ENCODE data around the gene MAP3K9. TPM values are rescaled to one million over a fixed set of nuclear protein-coding genes. Genes with fewer than 3 reads are reported as not detected.

Gene MAP3K9
- total and polyA plus RNA-seq, 2 experiments from 2014 or later = 4.4 to 9.2 TPM

GRCh38 chr14:70823281-70823680 is 14.0 kb upstream of the MAP3K9 start:
- H3K79me2 ChIP-seq = no peaks in the 10 kb centered on the region
- H2AFZ ChIP-seq = peak overlapping the region; percentile 92
- peak overlapping the region; percentile 97 for H3K4me2 ChIP-seq
- no peaks in the 10 kb centered on the region for H4K20me1 ChIP-seq (ENCODE audit: insufficient read depth, poor library complexity, severe bottlenecking)
- H3K4me1 ChIP-seq (ENCODE audit: insufficient read depth) = no peaks in the 10 kb centered on the region
- H3K27me3 ChIP-seq = peaks cover 20% of the 10 kb centered on the region
- no peak for TF ChIP-seq EZH2phosphoT487 (IDR thresholded peaks at IDR 0.05; ENCODE audit: low read depth, severe bottlenecking, unreplicated experiment)
- TF ChIP-seq CTCF (IDR thresholded peaks at IDR 0.05; ENCODE audit: poor library complexity) = no peak
- TF ChIP-seq EZH2 (IDR thresholded peaks at IDR 0.05; ENCODE audit: borderline replicate concordance) = no peak
- no peaks in the 10 kb centered on the region for H3K36me3 ChIP-seq (replicated peaks; ENCODE audit: insufficient read depth, low read depth)
- peak overlapping the region; percentile 8 for H3K27ac ChIP-seq
- H3K4me3 ChIP-seq = no peak overlapping the region
- H3K9me3 ChIP-seq (ENCODE audit: low read depth) = no peaks in the 10 kb centered on the region
- H3K9me2 ChIP-seq (replicated peaks; ENCODE audit: insufficient read depth) = no peaks in the 10 kb centered on the region
- 46% methylated on average over 4 of the region's 4 CpGs for whole genome bisulfite sequencing (ENCODE audit: low lambda C conversion rate, missing lambda C conversion rate)
- no peak for DNase-seq (ENCODE audit: low spot score)

DNA sequence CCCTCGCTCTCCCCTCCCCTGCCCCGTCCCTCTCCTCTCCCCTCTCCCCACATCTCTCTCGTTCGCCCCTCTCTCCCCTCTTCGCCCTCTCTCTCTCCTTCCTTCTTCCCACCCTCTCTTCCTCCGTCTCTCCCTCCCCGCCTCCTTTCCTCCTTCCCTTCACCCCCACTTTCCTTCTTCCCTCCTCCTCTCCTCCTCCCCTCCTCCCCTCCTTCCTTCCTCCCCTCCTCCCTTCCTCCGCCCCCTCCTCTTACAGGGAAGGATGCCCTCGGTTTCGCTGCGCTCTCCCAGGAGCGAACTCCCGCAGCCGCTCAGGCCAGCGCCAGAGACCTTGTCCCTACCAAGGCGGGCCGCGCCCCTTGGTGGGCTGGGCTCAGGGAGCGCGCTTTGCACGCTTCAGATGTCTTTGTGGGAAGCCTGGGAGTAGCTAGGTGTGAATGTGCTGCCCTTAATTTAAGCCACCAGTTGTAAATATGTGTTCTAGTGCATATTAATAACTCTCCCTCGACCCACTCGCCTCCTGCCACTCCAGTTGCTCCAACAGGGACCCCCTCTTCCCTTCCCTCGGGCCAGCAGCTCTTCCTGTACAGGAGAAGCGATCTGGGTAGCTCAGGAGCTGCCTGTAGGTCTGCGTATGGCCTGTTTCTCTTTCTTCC is 13.3 kb upstream of the MAP3K9 start:
- Histone ChIP-seq H4K20me1 (ENCODE audit: insufficient read depth, poor library complexity, severe bottlenecking) (no peaks in the 10 kb centered on the region), H3K27me3 (peaks cover 20% of the 10 kb centered on the region), H3K4me1 (ENCODE audit: insufficient read depth) (no peaks in the 10 kb centered on the region), H2AFZ (peak overlapping the region; percentile 92), H3K4me3 (peak overlapping the region; percentile 94), H3K4me2 (peak overlapping the region; percentile 97), H3K9me3 (ENCODE audit: low read depth) (no peaks in the 10 kb centered on the region), H3K27ac (peak overlapping the region; percentile 27), H3K79me2 (no peaks in the 10 kb centered on the region), H3K36me3 (replicated peaks; ENCODE audit: insufficient read depth, low read depth) (no peaks in the 10 kb centered on the region), H3K9me2 (replicated peaks; ENCODE audit: insufficient read depth) (no peaks in the 10 kb centered on the region)
- WGBS (ENCODE audit: low lambda C conversion rate, missing lambda C conversion rate) = 5% methylated on average over 19 of the region's 26 CpGs
- TF ChIP-seq CTCF (IDR thresholded peaks at IDR 0.05; ENCODE audit: poor library complexity) (no peak), EZH2phosphoT487 (IDR thresholded peaks at IDR 0.05; ENCODE audit: low read depth, severe bottlenecking, unreplicated experiment) (no peak), EZH2 (IDR thresholded peaks at IDR 0.05; ENCODE audit: borderline replicate concordance) (no peak)
- peak; percentile 78 for DNase-seq (ENCODE audit: low spot score)

- Histone ChIP-seq H2AFZ (peak overlapping the region; percentile 92), H3K79me2 (no peaks in the 10 kb centered on the region), H3K27ac (peak overlapping the region; percentile 27), H4K20me1 (ENCODE audit: insufficient read depth, poor library complexity, severe bottlenecking) (no peaks in the 10 kb centered on the region), H3K27me3 (peaks cover 20% of the 10 kb centered on the region), H3K4me2 (peak overlapping the region; percentile 97), H3K9me3 (ENCODE audit: low read depth) (no peaks in the 10 kb centered on the region), H3K36me3 (replicated peaks; ENCODE audit: insufficient read depth, low read depth) (no peaks in the 10 kb centered on the region), H3K4me1 (ENCODE audit: insufficient read depth) (no peaks in the 10 kb centered on the region), H3K9me2 (replicated peaks; ENCODE audit: insufficient read depth) (no peaks in the 10 kb centered on the region), H3K4me3 (peak overlapping the region; percentile 94)
- 3% methylated on average over 21 of the region's 77 CpGs for WGBS (ENCODE audit: low lambda C conversion rate, missing lambda C conversion rate)
- peak; percentile 77 for DNase-seq (ENCODE audit: low spot score)
- TF ChIP-seq EZH2 (IDR thresholded peaks at IDR 0.05; ENCODE audit: borderline replicate concordance) = no peak
- TF ChIP-seq CTCF (IDR thresholded peaks at IDR 0.05; ENCODE audit: poor library complexity) = no peak
- TF ChIP-seq EZH2phosphoT487 (IDR thresholded peaks at IDR 0.05; ENCODE audit: low read depth, severe bottlenecking, unreplicated experiment) = no peak
Measured at GRCh38 chr14:70821584-70822529, 12.5 kb upstream of the MAP3K9 start.
